Measurements from ENCODE around the gene KSR1. TPM values are rescaled to one million over a fixed set of nuclear protein-coding genes. Genes with fewer than 3 reads are reported as not detected.
A peak's percentile ranks its signal among the peaks of the same experiment; 100 is the strongest.

Gene KSR1
- total and polyA plus RNA-seq, 2 of the 8 experiments (the other 6 are each of a cell fraction or from before 2014, with no cell fraction given) = 14.1 to 34.7 TPM

DNA sequence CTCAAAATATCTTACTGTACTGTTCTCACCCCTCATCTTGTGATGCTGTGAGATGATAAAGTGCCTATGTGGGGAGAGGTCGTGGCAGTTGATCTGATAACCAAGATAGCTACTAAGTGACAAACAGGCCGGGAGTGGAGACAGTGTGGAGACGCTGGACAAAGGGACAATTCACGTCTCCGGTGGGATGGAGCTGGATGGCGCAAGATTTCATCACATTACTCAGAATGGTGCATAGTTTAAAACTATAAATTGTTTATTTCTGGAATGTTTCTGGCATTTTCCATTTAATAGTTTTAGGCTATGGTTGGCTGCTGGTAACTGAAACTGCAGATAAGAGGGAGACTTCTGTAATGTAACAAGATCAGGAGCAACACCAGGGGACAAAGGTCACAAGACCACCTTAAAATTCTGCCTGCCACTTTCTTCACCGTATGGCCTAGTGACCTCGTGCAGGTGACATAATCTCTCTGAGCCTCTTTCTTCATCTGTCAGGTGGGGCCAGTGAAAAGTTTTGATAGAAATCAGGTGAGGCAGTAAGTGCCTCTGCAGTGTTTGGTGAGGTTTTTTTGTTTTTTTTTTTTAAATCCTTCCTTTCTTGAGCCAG is 120.3 kb downstream of the KSR1 start:
- 0 out of 2 replicates have a peak, but pooled peaks cover 2% of the 10 kb centered on the region for H3K79me1 ChIP-seq (ENCODE audit: low read depth, low read length)
- no peak for FAIRE-seq
- peaks cover 0 to 16% of the 10 kb centered on the region in 2 experiments; a peak in 1 of 4 replicates for H3K79me2 ChIP-seq (ENCODE audit: control insufficient read depth in 1 of 2, insufficient read depth in 2 of 2, low read length in 2 of 2)
- DNase-seq (ENCODE audit: low read depth in 1 of 2, low spot score in 2 of 2) = no peak
- H2BK20ac ChIP-seq (ENCODE audit: low read length) = no peak overlapping the region
- H3K14ac ChIP-seq (ENCODE audit: insufficient read length) = no peak overlapping the region
- H3K4me2 ChIP-seq (ENCODE audit: insufficient read depth in 1 of 2, low read depth in 2 of 2, low read length in 2 of 2) = no peak overlapping the region
- H2AK5ac ChIP-seq (ENCODE audit: low read depth, low read length) = no peak overlapping the region
- no peak overlapping the region for H4K5ac ChIP-seq (ENCODE audit: insufficient read length, low read depth, low read length)
- H2BK15ac ChIP-seq (ENCODE audit: low read length) = peak overlapping the region; percentile 62; the same call in 1 of the 2 replicates
- no peak overlapping the region for H3K9ac ChIP-seq (replicated peaks in 1 of 4; ENCODE audit: extremely low read depth in 1 of 4, low read depth in 3 of 4, low read length in 3 of 4)
- TF ChIP-seq SUZ12 (IDR thresholded peaks at IDR 0.05; ENCODE audit: low read length) (no peak), RBBP5 (IDR thresholded peaks at IDR 0.05; ENCODE audit: borderline replicate concordance, low read depth, low read length) (no peak), BRCA1 (IDR thresholded peaks at IDR 0.05; ENCODE audit: low read depth, low read length) (no peak), BACH1 (IDR thresholded peaks at IDR 0.05; ENCODE audit: low read length) (no peak)
- TF ChIP-seq, protein P1, sequence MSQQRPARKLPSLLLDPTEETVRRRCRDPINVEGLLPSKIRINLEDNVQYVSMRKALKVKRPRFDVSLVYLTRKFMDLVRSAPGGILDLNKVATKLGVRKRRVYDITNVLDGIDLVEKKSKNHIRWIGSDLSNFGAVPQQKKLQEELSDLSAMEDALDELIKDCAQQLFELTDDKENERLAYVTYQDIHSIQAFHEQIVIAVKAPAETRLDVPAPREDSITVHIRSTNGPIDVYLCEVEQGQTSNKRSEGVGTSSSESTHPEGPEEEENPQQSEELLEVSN (IDR thresholded peaks at IDR 0.05) = no peak
- H2BK12ac ChIP-seq (ENCODE audit: low read depth, low read length) = no peak overlapping the region
- H3K23ac ChIP-seq (ENCODE audit: insufficient read length) = no peak overlapping the region
- H2BK5ac ChIP-seq (ENCODE audit: low read depth, low read length) = no peak overlapping the region
- peaks cover 2 to 14% (median 10%) of the 10 kb centered on the region in 4 experiments; a peak in 6 of 7 replicates for H3K4me1 ChIP-seq (replicated peaks in 1 of 4; ENCODE audit: control insufficient read depth in 3 of 4, insufficient read depth in 4 of 4, low read length in 3 of 4)
- peak overlapping the region; percentile 19 for H3K4ac ChIP-seq (replicated peaks; ENCODE audit: insufficient read length, low read depth, low read length)
- H4K8ac ChIP-seq (ENCODE audit: extremely low read depth, insufficient read depth, low read length) = no peak overlapping the region
- H4K20me1 ChIP-seq (replicated peaks in 1 of 2; ENCODE audit: control insufficient read depth in 1 of 2, insufficient read depth in 2 of 2, low read length in 2 of 2) = peaks cover 0 to 4% of the 10 kb centered on the region in 2 experiments
- H4K91ac ChIP-seq (replicated peaks; ENCODE audit: insufficient read length, low read length) = no peak overlapping the region
- no peak overlapping the region for H2AFZ ChIP-seq (ENCODE audit: low read length)
- no peak overlapping the region for H2BK120ac ChIP-seq (replicated peaks; ENCODE audit: low read depth, low read length)
- H3K18ac ChIP-seq (ENCODE audit: extremely low read depth, low read length) = no peak overlapping the region
- H3K23me2 ChIP-seq (ENCODE audit: low read depth, low read length) = no peaks in the 10 kb centered on the region
- POLR2A ChIA-PET (ENCODE audit: partially characterized antibody) = interaction anchor here (0.9 to 1.4 kb wide), 2 partner anchors 10 to 16 kb away, joined by 3 read pairs; no protein-coding TSS in a partner anchor
- CTCF ChIA-PET (ENCODE audit: partially characterized antibody) = interaction anchor here (0.9 to 6.8 kb wide), 5 partner anchors 14 to 141 kb away, joined by 3 to 55 read pairs (median 3); no protein-coding TSS in a partner anchor
- H3K27me3 ChIP-seq (replicated peaks in 1 of 4; ENCODE audit: control insufficient read depth in 3 of 4, extremely low read depth in 1 of 4, insufficient read depth in 3 of 4, low read length in 3 of 4) = no peaks in the 10 kb centered on the region
- H3K27ac ChIP-seq (ENCODE audit: low read depth, low read length) = no peak overlapping the region
- no peaks in the 10 kb centered on the region for H3K36me3 ChIP-seq (ENCODE audit: control insufficient read depth in 2 of 4, insufficient read depth in 4 of 4, low read length in 3 of 4)
- 94% methylated on average over 8 of the region's 8 CpGs; no CpG with 5 or more reads in 1 of the 2 experiments for WGBS, 2 experiments (ENCODE audit: extremely low coverage in 1 of 2, insufficient coverage in 1 of 2, insufficient read length in 1 of 2, insufficient replicate concordance in 2 of 2, low coverage in 1 of 2, low lambda C conversion rate in 2 of 2, missing lambda C conversion rate in 1 of 2)
- H3K56ac ChIP-seq (replicated peaks; ENCODE audit: insufficient read length, low read depth, low read length) = no peak overlapping the region
- H3K9me3 ChIP-seq (ENCODE audit: insufficient read depth in 2 of 2, low read depth in 1 of 2, low read length in 1 of 2) = no peaks in the 10 kb centered on the region
- no peak overlapping the region for H3K4me3 ChIP-seq (ENCODE audit: extremely low read depth in 1 of 4, insufficient read depth in 2 of 4, low read depth in 3 of 4, low read length in 4 of 4)

All from H1 (cell line).